ENCODE data around the gene INTS7. TPM values are rescaled to one million over a fixed set of nuclear protein-coding genes. Genes with fewer than 3 reads are reported as not detected.

INTS7 gene
- total and polyA plus RNA-seq, 12 donors = 4.4 to 11.6 (median 8.5) TPM

DNA sequence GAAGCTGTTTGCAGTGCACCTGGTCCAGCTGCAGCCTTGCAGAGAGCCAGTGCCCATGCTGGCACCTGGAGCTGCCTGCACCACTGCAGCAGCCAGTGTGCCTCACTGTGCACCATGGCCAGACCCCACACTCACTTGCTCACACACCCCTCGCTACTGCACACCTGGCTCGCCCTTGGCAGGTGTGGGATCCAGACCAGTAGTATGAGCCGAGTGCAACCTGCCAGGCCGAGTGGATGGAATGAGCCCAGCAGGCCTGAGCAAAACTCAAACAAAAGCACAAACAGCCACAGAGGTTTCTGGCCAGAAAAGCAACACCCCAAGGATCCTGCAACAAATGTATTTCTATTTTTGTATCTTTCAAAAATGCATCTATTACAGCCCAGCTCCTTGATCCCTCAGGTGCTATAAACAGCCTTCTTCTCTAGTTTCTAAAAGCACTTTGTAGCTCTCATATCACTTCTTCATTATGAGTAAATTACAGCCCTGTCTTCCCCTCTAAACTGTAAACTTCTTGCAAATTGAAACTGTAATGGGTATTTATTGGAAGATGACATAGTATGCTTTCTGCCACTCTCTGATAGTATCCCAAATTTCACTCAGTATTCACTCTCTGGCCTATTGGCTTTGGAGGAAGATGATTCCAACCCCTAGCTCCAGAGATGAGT is 132.6 kb downstream of the INTS7 start:
- H3K9me3 ChIP-seq = peaks cover 0 to 3% (median 0%) of the 10 kb centered on the region in 11 donors
- peaks cover 0 to 3% (median 0%) of the 10 kb centered on the region in 7 donors for H3K27me3 ChIP-seq
- no peak overlapping the region for H3K4me3 ChIP-seq
- DNase-seq = no peak
- TF ChIP-seq, protein P1, sequence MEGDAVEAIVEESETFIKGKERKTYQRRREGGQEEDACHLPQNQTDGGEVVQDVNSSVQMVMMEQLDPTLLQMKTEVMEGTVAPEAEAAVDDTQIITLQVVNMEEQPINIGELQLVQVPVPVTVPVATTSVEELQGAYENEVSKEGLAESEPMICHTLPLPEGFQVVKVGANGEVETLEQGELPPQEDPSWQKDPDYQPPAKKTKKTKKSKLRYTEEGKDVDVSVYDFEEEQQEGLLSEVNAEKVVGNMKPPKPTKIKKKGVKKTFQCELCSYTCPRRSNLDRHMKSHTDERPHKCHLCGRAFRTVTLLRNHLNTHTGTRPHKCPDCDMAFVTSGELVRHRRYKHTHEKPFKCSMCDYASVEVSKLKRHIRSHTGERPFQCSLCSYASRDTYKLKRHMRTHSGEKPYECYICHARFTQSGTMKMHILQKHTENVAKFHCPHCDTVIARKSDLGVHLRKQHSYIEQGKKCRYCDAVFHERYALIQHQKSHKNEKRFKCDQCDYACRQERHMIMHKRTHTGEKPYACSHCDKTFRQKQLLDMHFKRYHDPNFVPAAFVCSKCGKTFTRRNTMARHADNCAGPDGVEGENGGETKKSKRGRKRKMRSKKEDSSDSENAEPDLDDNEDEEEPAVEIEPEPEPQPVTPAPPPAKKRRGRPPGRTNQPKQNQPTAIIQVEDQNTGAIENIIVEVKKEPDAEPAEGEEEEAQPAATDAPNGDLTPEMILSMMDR (IDR thresholded peaks at IDR 0.05) = no peak
- no peak for ATAC-seq
- intact Hi-C loops (cut with DNase I) = no loop called here
- no peaks in the 10 kb centered on the region for H3K36me3 ChIP-seq
- WGBS, 2 donors = 92 to 93% methylated on average over 4 of the region's 4 CpGs
- no peak overlapping the region for H3K27ac ChIP-seq
- H3K4me1 ChIP-seq = peaks cover 0 to 10% (median 0%) of the 10 kb centered on the region in 9 donors

DNA sequence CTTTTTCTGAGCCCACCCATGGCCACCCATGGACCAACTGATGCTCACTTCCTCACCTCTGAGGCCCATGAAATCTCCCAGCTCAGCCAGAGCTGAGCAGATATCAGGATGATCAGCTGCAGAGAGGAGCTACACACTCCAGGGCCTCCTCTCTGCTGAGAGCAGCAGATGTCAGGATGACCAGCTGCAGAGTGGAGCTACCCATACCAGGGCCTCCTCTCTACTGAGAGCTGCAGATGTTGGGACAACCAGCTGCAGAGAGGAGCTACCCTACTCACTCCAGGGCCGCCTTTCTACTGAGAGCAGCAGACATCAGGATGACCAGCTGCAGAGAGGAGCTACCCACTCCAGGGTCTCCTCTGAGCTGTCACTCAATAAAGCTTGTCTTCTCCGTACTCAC is 133.4 kb downstream of the INTS7 start:
- Histone ChIP-seq H3K4me3 (no peak overlapping the region), H3K9me3 (peaks cover 0 to 3% (median 0%) of the 10 kb centered on the region in 11 donors), H3K27ac (no peak overlapping the region), H3K27me3 (peaks cover 0 to 3% (median 0%) of the 10 kb centered on the region in 7 donors), H3K4me1 (peaks cover 0 to 10% (median 0%) of the 10 kb centered on the region in 9 donors), H3K36me3 (no peaks in the 10 kb centered on the region)
- 98 to 99% methylated on average over 2 of the region's 2 CpGs for WGBS, 2 donors
- DNase-seq = no peak
- intact Hi-C loops (cut with DNase I) = no loop called here
- TF ChIP-seq, protein P1 (IDR thresholded peaks at IDR 0.05) = no peak
- no peak for ATAC-seq

DNA sequence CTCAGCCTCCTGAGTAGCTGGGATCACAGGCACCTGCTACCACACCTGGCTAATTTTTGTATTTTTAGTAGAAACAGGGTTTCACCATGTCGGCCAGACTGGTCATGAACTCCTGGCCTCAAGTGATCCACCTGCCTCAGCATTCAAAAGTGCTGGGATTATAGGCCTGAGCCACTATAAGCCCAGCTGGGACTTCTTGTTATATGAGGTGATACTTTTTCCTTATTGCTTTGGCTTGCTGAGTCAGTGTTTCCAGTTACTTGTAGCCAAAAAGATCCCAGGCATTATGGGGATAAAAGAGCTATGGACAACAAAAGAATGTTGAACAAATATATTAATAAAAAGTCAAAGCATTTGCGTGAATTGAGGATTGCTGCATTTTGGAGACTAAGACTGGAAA is 134.9 kb downstream of the INTS7 start:
- H3K36me3 ChIP-seq = no peaks in the 10 kb centered on the region
- no peaks in the 10 kb centered on the region for H3K27me3 ChIP-seq
- intact Hi-C loops (cut with DNase I) = no loop called here
- no peak for ATAC-seq
- H3K27ac ChIP-seq = no peak overlapping the region
- DNase-seq = no peak
- peaks cover 0 to 10% (median 0%) of the 10 kb centered on the region in 9 donors for H3K4me1 ChIP-seq
- TF ChIP-seq, protein P1 (IDR thresholded peaks at IDR 0.05) = no peak
- H3K9me3 ChIP-seq = no peaks in the 10 kb centered on the region
- whole genome bisulfite sequencing, 2 donors = 92 to 99% methylated on average over 2 of the region's 2 CpGs
- H3K4me3 ChIP-seq = no peak overlapping the region

DNA sequence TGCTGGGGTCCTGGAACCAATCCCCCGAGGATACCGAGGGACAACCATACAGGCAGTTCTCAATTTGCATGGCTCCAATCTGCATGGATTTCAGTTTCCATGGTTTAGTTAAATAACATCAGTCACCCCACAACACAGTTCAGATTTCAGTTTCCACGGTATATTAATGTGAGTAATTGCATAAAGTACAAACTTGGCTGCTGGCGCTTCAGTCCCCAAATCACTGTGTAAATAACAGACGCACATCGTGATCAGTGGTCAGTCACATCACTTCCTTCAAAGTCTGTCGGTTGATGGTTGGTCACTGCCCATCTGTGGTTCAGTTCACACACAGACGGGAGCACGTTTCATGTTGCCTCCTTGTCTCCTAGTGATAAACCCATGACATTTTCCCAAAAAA is 138.4 kb downstream of the INTS7 start:
- ATAC-seq (no peak), DNase-seq (no peak)
- H3K9me3 ChIP-seq = no peaks in the 10 kb centered on the region
- no peaks in the 10 kb centered on the region for H3K27me3 ChIP-seq
- TF ChIP-seq, protein P1 (IDR thresholded peaks at IDR 0.05) = no peak
- no peaks in the 10 kb centered on the region for H3K36me3 ChIP-seq
- intact Hi-C loops (cut with DNase I) = no loop called here
- H3K27ac ChIP-seq = no peak overlapping the region
- WGBS, 2 donors = 64 to 70% methylated on average over 9 of the region's 9 CpGs
- H3K4me3 ChIP-seq = no peak overlapping the region
- H3K4me1 ChIP-seq = no peaks in the 10 kb centered on the region
